ENCODE data around the gene NALCN. TPM values are rescaled to one million over a fixed set of nuclear protein-coding genes. Genes with fewer than 3 reads are reported as not detected.

Gene NALCN
- total and polyA plus RNA-seq, 4 experiments from 2014 or later = not detected

DNA sequence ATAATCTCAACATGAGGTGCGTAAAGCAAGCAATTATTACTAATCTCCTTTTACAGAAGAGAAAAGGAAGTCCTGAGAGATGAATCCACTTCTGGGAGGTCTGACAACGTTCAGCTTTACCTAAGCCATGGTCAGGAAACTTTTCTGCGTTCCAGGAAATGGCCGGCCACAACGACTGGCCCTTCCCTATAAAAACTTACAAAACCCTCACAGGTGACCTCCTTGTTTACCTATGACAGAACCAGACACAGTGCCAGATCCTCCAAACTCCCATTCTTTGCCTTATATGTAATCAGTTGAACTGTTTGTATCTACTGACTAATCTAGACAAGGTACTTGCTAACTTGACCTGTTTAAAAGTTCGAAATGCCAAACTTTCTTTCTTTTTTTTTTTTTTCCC is 390.0 kb downstream of the NALCN start:
- intact Hi-C loops (cut with micrococcal nuclease) = no loop called here
- H3K27me3 Mint-ChIP-seq = peaks cover 0 to 3% of the 10 kb centered on the region in 2 donors
- no peak overlapping the region for H3K27ac Mint-ChIP-seq
- CTCF ChIA-PET (ENCODE audit: partially characterized antibody) = no interaction called here
- no peaks in the 10 kb centered on the region for H3K4me1 Mint-ChIP-seq
- Histone ChIP-seq H3K27me3 (ENCODE audit: insufficient read depth, low read length) (no peaks in the 10 kb centered on the region), H3K4me1 (ENCODE audit: insufficient read depth, low read length) (no peaks in the 10 kb centered on the region), H3K36me3 (ENCODE audit: insufficient read depth, low read length) (no peaks in the 10 kb centered on the region), H3K4me3 (ENCODE audit: low read length in 2 of 2) (no peak overlapping the region), H3K9me3 (ENCODE audit: control insufficient read depth in 1 of 2, low read length in 2 of 2) (no peaks in the 10 kb centered on the region), H3K27ac (ENCODE audit: low read depth, low read length) (no peak overlapping the region)
- POLR2A ChIA-PET (ENCODE audit: partially characterized antibody) = no interaction called here
- peaks cover 0 to 3% (median 0%) of the 10 kb centered on the region in 8 donors for H3K9me3 Mint-ChIP-seq
- H3K4me3 Mint-ChIP-seq = no peak overlapping the region
- DNase-seq = no peak
- no peaks in the 10 kb centered on the region for H3K36me3 Mint-ChIP-seq

DNA sequence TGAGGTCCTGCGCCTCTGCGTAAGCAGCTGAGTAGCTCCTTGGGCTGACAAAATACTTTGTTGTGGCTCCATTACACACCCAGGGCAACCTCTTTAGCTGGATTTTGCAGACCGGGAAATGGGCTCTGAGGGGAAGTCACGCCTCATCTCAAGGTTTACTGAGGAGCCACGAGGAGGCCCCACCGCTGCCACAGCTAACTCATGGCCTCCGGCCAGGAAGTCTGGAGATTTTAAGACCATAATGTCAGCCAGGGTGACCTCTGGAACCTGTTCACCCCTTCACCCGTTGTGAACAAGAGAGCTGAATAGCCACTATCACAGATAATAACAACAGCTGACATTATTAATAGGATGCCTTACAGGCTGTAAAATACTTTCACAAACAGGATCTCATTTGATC is 390.4 kb downstream of the NALCN start:
- Mint-ChIP-seq H3K27me3 (peaks cover 0 to 1% of the 10 kb centered on the region in 2 donors), H3K27ac (no peak overlapping the region), H3K4me1 (no peaks in the 10 kb centered on the region), H3K4me3 (no peak overlapping the region), H3K36me3 (no peaks in the 10 kb centered on the region), H3K9me3 (peaks cover 0 to 2% (median 0%) of the 10 kb centered on the region in 8 donors)
- no peaks in the 10 kb centered on the region for H3K4me1 ChIP-seq (ENCODE audit: insufficient read depth, low read length)
- no peaks in the 10 kb centered on the region for H3K9me3 ChIP-seq (ENCODE audit: control insufficient read depth in 1 of 2, low read length in 2 of 2)
- ChIA-PET POLR2A (ENCODE audit: partially characterized antibody) (no interaction called here), CTCF (ENCODE audit: partially characterized antibody) (no interaction called here)
- no peaks in the 10 kb centered on the region for H3K36me3 ChIP-seq (ENCODE audit: insufficient read depth, low read length)
- no peak overlapping the region for H3K27ac ChIP-seq (ENCODE audit: low read depth, low read length)
- H3K27me3 ChIP-seq (ENCODE audit: insufficient read depth, low read length) = no peaks in the 10 kb centered on the region
- DNase-seq = no peak
- intact Hi-C loops (cut with micrococcal nuclease) = no loop called here
- no peak overlapping the region for H3K4me3 ChIP-seq (ENCODE audit: low read length in 2 of 2)

DNA sequence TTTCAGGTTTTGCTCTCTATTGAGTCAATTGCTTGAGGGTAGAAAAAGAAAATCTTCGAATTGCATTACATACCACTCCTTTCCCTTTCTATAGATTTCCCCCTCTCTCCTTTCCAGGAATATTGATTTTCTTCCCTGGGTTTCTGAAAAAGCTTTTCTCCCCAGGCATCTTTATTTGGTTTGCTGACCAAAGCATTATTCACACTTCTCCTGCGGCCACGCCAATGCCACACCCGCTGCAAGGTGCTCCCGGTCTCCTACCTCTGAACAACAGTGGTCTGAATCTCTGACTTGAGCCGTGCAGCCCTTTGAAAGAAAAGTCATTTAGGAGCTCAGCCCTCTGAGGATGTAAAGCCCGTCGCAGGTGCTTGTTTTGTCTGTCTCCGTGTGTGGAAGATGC is 390.8 kb downstream of the NALCN start:
- Histone ChIP-seq H3K4me3 (ENCODE audit: low read length in 2 of 2) (no peak overlapping the region), H3K27me3 (ENCODE audit: insufficient read depth, low read length) (no peaks in the 10 kb centered on the region), H3K4me1 (ENCODE audit: insufficient read depth, low read length) (no peaks in the 10 kb centered on the region), H3K36me3 (ENCODE audit: insufficient read depth, low read length) (no peaks in the 10 kb centered on the region), H3K27ac (ENCODE audit: low read depth, low read length) (no peak overlapping the region), H3K9me3 (ENCODE audit: control insufficient read depth in 1 of 2, low read length in 2 of 2) (no peaks in the 10 kb centered on the region)
- no peak for DNase-seq
- Mint-ChIP-seq H3K4me3 (no peak overlapping the region), H3K27me3 (no peaks in the 10 kb centered on the region), H3K36me3 (no peaks in the 10 kb centered on the region), H3K4me1 (no peaks in the 10 kb centered on the region), H3K9me3 (peaks cover 0 to 2% (median 0%) of the 10 kb centered on the region in 8 donors), H3K27ac (no peak overlapping the region)
- CTCF ChIA-PET (ENCODE audit: partially characterized antibody) = no interaction called here
- intact Hi-C loops (cut with micrococcal nuclease) = no loop called here
- POLR2A ChIA-PET (ENCODE audit: partially characterized antibody) = no interaction called here

DNA sequence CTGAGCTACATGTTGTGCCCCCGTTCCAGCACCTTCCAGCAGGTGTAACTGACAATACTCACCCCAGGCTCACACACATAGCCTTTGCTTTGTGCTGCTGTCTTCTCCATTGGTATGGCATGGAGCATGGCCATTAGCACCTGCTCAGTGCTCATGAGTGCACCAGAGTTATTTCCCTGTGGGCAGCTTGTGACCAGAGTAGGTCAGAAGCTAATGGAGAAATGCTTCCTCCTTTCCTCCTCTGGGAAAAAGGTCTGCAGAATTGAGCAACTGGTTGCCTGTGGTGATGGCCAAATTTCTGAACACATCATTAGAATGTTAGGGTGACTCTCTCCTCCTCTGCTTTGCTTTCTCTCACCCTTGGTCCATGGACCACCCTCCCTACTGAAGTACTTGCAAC is 397.2 kb downstream of the NALCN start:
- ChIA-PET POLR2A (ENCODE audit: partially characterized antibody) (no interaction called here), CTCF (ENCODE audit: partially characterized antibody) (no interaction called here)
- no peaks in the 10 kb centered on the region for H3K9me3 Mint-ChIP-seq
- H3K27ac ChIP-seq (ENCODE audit: low read depth, low read length) = no peak overlapping the region
- H3K4me3 Mint-ChIP-seq = peak overlapping the region in 1 of 8 donors; percentile 19
- no peaks in the 10 kb centered on the region for H3K36me3 Mint-ChIP-seq
- H3K27me3 Mint-ChIP-seq = peaks cover 7 to 11% of the 10 kb centered on the region in 2 donors
- H3K36me3 ChIP-seq (ENCODE audit: insufficient read depth, low read length) = no peaks in the 10 kb centered on the region
- intact Hi-C loops (cut with micrococcal nuclease) = no loop called here
- H3K27me3 ChIP-seq (ENCODE audit: insufficient read depth, low read length) = no peaks in the 10 kb centered on the region
- H3K4me1 ChIP-seq (ENCODE audit: insufficient read depth, low read length) = no peaks in the 10 kb centered on the region
- no peak for DNase-seq
- H3K4me3 ChIP-seq (ENCODE audit: low read length in 2 of 2) = no peak overlapping the region
- no peak overlapping the region for H3K27ac Mint-ChIP-seq
- H3K9me3 ChIP-seq (ENCODE audit: control insufficient read depth in 1 of 2, low read length in 2 of 2) = no peaks in the 10 kb centered on the region
- peaks cover 0 to 2% (median 0%) of the 10 kb centered on the region in 4 donors for H3K4me1 Mint-ChIP-seq

DNA sequence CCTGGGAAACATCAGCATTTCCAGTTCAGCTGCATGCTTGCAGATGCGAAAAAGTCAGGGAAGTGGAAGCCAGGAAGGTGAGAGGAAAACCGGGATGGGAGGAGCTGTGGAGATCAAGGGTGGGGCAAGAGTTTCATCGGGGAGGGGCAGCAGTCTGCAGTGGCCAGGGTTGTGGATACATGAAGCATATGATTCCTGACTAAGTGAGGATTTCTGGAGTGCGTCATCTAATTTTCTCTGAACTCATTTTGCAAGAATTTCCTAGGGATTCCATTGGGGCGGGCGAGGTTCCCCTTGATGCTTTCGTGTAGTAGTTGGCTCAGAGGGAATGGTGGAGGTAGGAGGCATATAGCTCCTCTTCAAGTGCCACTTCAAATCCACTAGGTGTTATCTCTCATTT is 397.6 kb downstream of the NALCN start:
- Histone ChIP-seq H3K27me3 (ENCODE audit: insufficient read depth, low read length) (no peaks in the 10 kb centered on the region), H3K36me3 (ENCODE audit: insufficient read depth, low read length) (no peaks in the 10 kb centered on the region), H3K4me1 (ENCODE audit: insufficient read depth, low read length) (no peaks in the 10 kb centered on the region), H3K4me3 (ENCODE audit: low read length in 2 of 2) (no peak overlapping the region), H3K9me3 (ENCODE audit: control insufficient read depth in 1 of 2, low read length in 2 of 2) (no peaks in the 10 kb centered on the region), H3K27ac (ENCODE audit: low read depth, low read length) (no peak overlapping the region)
- POLR2A ChIA-PET (ENCODE audit: partially characterized antibody) = no interaction called here
- intact Hi-C loops (cut with micrococcal nuclease) = no loop called here
- no peak overlapping the region for H3K27ac Mint-ChIP-seq
- peaks cover 0 to 2% (median 0%) of the 10 kb centered on the region in 4 donors for H3K4me1 Mint-ChIP-seq
- no peaks in the 10 kb centered on the region for H3K36me3 Mint-ChIP-seq
- CTCF ChIA-PET (ENCODE audit: partially characterized antibody) = no interaction called here
- H3K9me3 Mint-ChIP-seq = no peaks in the 10 kb centered on the region
- H3K27me3 Mint-ChIP-seq = peaks cover 7 to 11% of the 10 kb centered on the region in 2 donors
- no peak overlapping the region for H3K4me3 Mint-ChIP-seq
- DNase-seq = no peak

DNA sequence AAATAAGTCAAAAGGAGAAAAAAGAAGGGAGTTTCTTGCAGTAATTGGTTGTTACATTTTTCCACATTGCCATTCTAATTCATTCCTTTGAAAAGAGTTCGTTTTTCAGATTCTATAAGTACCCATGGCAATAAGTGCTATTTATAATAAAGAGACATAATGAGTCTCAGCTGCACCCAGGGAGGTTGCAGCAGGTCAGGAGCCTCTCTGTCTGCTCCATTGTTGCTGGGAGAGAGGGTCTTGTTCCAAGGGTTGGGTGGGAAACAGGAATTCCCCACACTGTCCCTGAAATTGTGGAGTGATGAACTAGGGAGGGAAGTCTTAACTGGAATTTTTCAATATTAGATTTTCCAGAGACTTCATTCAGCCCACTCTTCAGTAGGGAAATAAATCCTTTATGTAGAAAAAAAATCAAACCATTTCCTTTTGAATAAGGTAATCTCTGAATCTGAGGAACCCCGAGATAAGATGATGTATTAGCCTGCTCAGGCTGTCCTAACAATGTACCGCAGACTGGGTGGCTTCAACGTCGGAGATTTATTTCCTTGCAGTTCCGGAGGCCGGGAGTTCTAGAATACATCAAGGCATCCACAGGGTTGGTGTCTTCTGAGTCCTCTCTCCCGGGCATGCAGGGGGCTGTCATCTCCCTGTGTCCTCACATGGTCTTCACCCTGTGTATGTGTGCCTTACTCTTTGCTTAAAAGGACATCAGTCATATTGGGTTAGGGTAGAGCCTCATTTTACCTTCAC is 399.0 kb downstream of the NALCN start:
- peaks cover 7 to 11% of the 10 kb centered on the region in 2 donors for H3K27me3 Mint-ChIP-seq
- H3K4me3 Mint-ChIP-seq = no peak overlapping the region
- ChIA-PET CTCF (ENCODE audit: partially characterized antibody) (no interaction called here), POLR2A (ENCODE audit: partially characterized antibody) (no interaction called here)
- Histone ChIP-seq H3K9me3 (ENCODE audit: control insufficient read depth in 1 of 2, low read length in 2 of 2) (no peaks in the 10 kb centered on the region), H3K27ac (ENCODE audit: low read depth, low read length) (no peak overlapping the region), H3K27me3 (ENCODE audit: insufficient read depth, low read length) (no peaks in the 10 kb centered on the region), H3K4me1 (ENCODE audit: insufficient read depth, low read length) (no peaks in the 10 kb centered on the region), H3K36me3 (ENCODE audit: insufficient read depth, low read length) (no peaks in the 10 kb centered on the region), H3K4me3 (ENCODE audit: low read length in 2 of 2) (no peak overlapping the region)
- no peak overlapping the region for H3K27ac Mint-ChIP-seq
- intact Hi-C loops (cut with micrococcal nuclease) = no loop called here
- peaks cover 0 to 2% (median 0%) of the 10 kb centered on the region in 4 donors for H3K4me1 Mint-ChIP-seq
- DNase-seq = no peak
- H3K9me3 Mint-ChIP-seq = no peaks in the 10 kb centered on the region
- no peaks in the 10 kb centered on the region for H3K36me3 Mint-ChIP-seq

DNA sequence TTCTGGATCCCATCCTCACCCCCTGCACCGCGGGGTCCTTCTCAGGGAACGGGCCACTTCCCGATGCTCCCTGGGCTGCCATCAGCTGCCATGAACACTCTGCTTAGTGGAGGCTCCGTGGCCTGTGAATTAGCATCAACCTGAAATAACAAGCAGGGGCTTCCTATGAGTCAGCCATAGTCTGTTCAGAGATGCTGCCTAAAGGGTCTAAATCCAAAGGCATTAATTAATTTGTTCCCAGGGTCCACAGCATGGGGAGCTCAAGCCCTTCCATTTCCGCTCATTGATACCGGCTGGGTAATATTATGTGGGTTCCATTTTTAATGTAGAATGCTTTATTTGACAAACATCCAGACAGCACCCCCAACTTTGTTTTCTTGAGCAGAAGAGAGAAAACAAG is 399.8 kb downstream of the NALCN start:
- Histone ChIP-seq H3K9me3 (ENCODE audit: control insufficient read depth in 1 of 2, low read length in 2 of 2) (no peaks in the 10 kb centered on the region), H3K27me3 (ENCODE audit: insufficient read depth, low read length) (no peaks in the 10 kb centered on the region), H3K4me3 (ENCODE audit: low read length in 2 of 2) (no peak overlapping the region), H3K4me1 (ENCODE audit: insufficient read depth, low read length) (no peaks in the 10 kb centered on the region), H3K27ac (ENCODE audit: low read depth, low read length) (no peak overlapping the region), H3K36me3 (ENCODE audit: insufficient read depth, low read length) (no peaks in the 10 kb centered on the region)
- intact Hi-C loops (cut with micrococcal nuclease) = no loop called here
- no peak overlapping the region for H3K4me3 Mint-ChIP-seq
- no peak for DNase-seq
- no peaks in the 10 kb centered on the region for H3K36me3 Mint-ChIP-seq
- H3K9me3 Mint-ChIP-seq = no peaks in the 10 kb centered on the region
- H3K4me1 Mint-ChIP-seq = peaks cover 0 to 2% (median 0%) of the 10 kb centered on the region in 4 donors
- no peak overlapping the region for H3K27ac Mint-ChIP-seq
- POLR2A ChIA-PET (ENCODE audit: partially characterized antibody) = interaction anchor here (0.5 kb wide), 1 partner anchor 204 kb away, joined by 3 read pairs; no protein-coding TSS in a partner anchor
- CTCF ChIA-PET (ENCODE audit: partially characterized antibody) = no interaction called here
- peaks cover 7 to 11% of the 10 kb centered on the region in 2 donors for H3K27me3 Mint-ChIP-seq
